ENCODE measurements around the gene NCOA1.
A peak's percentile ranks its signal among the peaks of the same experiment; 100 is the strongest.
"Not testable (repeated sequence)": the region's sequence is repeated elsewhere in the genome, so short reads cannot be mapped to it uniquely, and the experiment has no call there.

The NCOA1 gene

GRCh38 chr2:24544456-24545115, 53.5 kb downstream of the NCOA1 start:
- ChIA-PET CTCF (no interaction called here), POLR2A (no interaction called here)
- Histone ChIP-seq H3K9me3 (ENCODE audit: control extremely low read depth in 1 of 5, control insufficient read depth in 4 of 5, insufficient read depth in 2 of 5, low read depth in 1 of 5, low read length in 4 of 5) (peaks cover 0 to 35% (median 9%) of the 10 kb centered on the region in 5 experiments), H3K4me1 (ENCODE audit: control extremely low read depth in 1 of 4, control insufficient read depth in 4 of 4, insufficient read depth in 4 of 4, low read length in 3 of 4) (no peaks in the 10 kb centered on the region), H3K27ac (ENCODE audit: insufficient read depth in 1 of 2, low read depth in 1 of 2, low read length in 2 of 2, poor library complexity in 1 of 2, severe bottlenecking in 2 of 2) (no peak overlapping the region), H3K27me3 (replicated peaks in 2 of 5; ENCODE audit: control insufficient read depth in 4 of 5, insufficient read depth in 5 of 5, low read length in 4 of 5) (no peaks in the 10 kb centered on the region), H3K4me3 (ENCODE audit: control insufficient read depth in 1 of 7, extremely low read depth in 1 of 7, insufficient read depth in 4 of 7, low read depth in 2 of 7, low read length in 6 of 7) (no peak overlapping the region), H3K36me3 (ENCODE audit: control insufficient read depth in 4 of 4, insufficient read depth in 4 of 4, low read length in 3 of 4) (peaks cover 0 to 2% (median 1%) of the 10 kb centered on the region in 4 experiments)
- DNase-seq: no peak
- 100% methylated on average over 1 of the region's 1 CpG for WGBS (ENCODE audit: insufficient coverage)

DNA sequence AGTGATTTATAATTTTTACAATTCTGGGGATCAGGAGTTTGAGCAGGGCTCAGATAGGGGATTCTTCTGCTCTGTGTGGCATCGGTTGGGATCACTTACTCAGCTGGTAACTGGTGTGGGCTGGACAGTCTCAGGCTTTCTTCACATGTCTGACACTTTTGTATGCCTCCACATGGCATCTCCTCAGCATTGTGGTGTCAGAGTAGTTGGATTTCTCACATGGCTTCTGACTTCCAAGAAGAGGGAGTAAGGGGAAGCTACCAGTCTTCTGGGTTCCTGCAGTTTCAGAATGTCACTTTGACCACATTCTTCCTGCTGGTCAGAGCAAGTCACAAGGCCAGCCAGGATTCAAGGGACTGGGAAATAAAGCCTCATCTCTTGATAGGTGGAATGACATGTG, 55.6 kb downstream of the NCOA1 start:
- 100% methylated on average over 1 of the region's 1 CpG for WGBS (ENCODE audit: insufficient coverage)
- no peak for DNase-seq
- CTCF ChIA-PET: interaction anchor here (0.6 kb wide), 1 partner anchor 381 kb away, joined by 3 read pairs; no protein-coding TSS in a partner anchor
- H3K36me3 ChIP-seq (ENCODE audit: control insufficient read depth in 4 of 4, insufficient read depth in 4 of 4, low read length in 3 of 4): peaks cover 0 to 2% (median 1%) of the 10 kb centered on the region in 4 experiments
- no peak overlapping the region for H3K27ac ChIP-seq (ENCODE audit: insufficient read depth in 1 of 2, low read depth in 1 of 2, low read length in 2 of 2, poor library complexity in 1 of 2, severe bottlenecking in 2 of 2)
- H3K9me3 ChIP-seq (ENCODE audit: control extremely low read depth in 1 of 5, control insufficient read depth in 4 of 5, insufficient read depth in 2 of 5, low read depth in 1 of 5, low read length in 4 of 5): peaks cover 0 to 30% (median 9%) of the 10 kb centered on the region in 5 experiments
- no peak overlapping the region for H3K4me3 ChIP-seq (ENCODE audit: control insufficient read depth in 1 of 7, extremely low read depth in 1 of 7, insufficient read depth in 4 of 7, low read depth in 2 of 7, low read length in 6 of 7)
- no peaks in the 10 kb centered on the region for H3K4me1 ChIP-seq (ENCODE audit: control extremely low read depth in 1 of 4, control insufficient read depth in 4 of 4, insufficient read depth in 4 of 4, low read length in 3 of 4)
- no peaks in the 10 kb centered on the region for H3K27me3 ChIP-seq (replicated peaks in 2 of 5; ENCODE audit: control insufficient read depth in 4 of 5, insufficient read depth in 5 of 5, low read length in 4 of 5)
- POLR2A ChIA-PET: no interaction called here

GRCh38 chr2:24548058-24548457, 57.0 kb downstream of the NCOA1 start:
- CTCF ChIA-PET: no interaction called here
- H3K4me3 ChIP-seq (ENCODE audit: control insufficient read depth in 1 of 7, extremely low read depth in 1 of 7, insufficient read depth in 4 of 7, low read depth in 2 of 7, low read length in 6 of 7): no peak overlapping the region
- H3K4me1 ChIP-seq (ENCODE audit: control extremely low read depth in 1 of 4, control insufficient read depth in 4 of 4, insufficient read depth in 4 of 4, low read length in 3 of 4): no peaks in the 10 kb centered on the region
- peaks cover 0 to 26% (median 9%) of the 10 kb centered on the region in 5 experiments for H3K9me3 ChIP-seq (ENCODE audit: control extremely low read depth in 1 of 5, control insufficient read depth in 4 of 5, insufficient read depth in 2 of 5, low read depth in 1 of 5, low read length in 4 of 5)
- no peak overlapping the region for H3K27ac ChIP-seq (ENCODE audit: insufficient read depth in 1 of 2, low read depth in 1 of 2, low read length in 2 of 2, poor library complexity in 1 of 2, severe bottlenecking in 2 of 2)
- DNase-seq: peak in 1 of 3 donors; percentile 11
- POLR2A ChIA-PET: no interaction called here
- 100% methylated on average over 3 of the region's 4 CpGs for WGBS (ENCODE audit: insufficient coverage)
- peaks cover 0 to 2% (median 1%) of the 10 kb centered on the region in 4 experiments for H3K36me3 ChIP-seq (ENCODE audit: control insufficient read depth in 4 of 4, insufficient read depth in 4 of 4, low read length in 3 of 4)
- no peaks in the 10 kb centered on the region for H3K27me3 ChIP-seq (replicated peaks in 2 of 5; ENCODE audit: control insufficient read depth in 4 of 5, insufficient read depth in 5 of 5, low read length in 4 of 5)

DNA sequence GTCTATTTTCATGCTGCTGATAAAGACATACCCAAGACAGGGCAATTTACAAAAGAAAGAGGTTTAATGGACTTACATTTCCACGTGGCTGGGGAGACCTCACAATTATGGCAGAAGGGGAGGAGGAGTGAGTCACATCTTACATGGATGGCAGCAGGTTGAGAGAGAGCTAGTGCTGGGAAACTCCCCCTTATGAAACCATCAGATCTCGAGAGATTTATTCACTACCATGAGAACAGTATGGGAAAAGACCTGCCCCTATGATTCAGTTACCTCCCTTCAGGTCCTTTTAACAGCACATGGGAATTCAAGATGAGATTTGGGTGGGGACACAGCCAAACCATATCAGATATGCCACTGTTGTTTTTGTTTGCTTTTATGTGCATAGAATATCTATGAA, 59.2 kb downstream of the NCOA1 start:
- H3K9me3 ChIP-seq (ENCODE audit: control extremely low read depth in 1 of 5, control insufficient read depth in 4 of 5, insufficient read depth in 2 of 5, low read depth in 1 of 5, low read length in 4 of 5): peaks cover 1 to 17% (median 6%) of the 10 kb centered on the region in 5 experiments
- CTCF ChIA-PET; H3K27ac ChIP-seq (ENCODE audit: insufficient read depth in 1 of 2, low read depth in 1 of 2, low read length in 2 of 2, poor library complexity in 1 of 2, severe bottlenecking in 2 of 2); POLR2A ChIA-PET; H3K27me3 ChIP-seq (replicated peaks in 2 of 5; ENCODE audit: control insufficient read depth in 4 of 5, insufficient read depth in 5 of 5, low read length in 4 of 5); H3K4me1 ChIP-seq (ENCODE audit: control extremely low read depth in 1 of 4, control insufficient read depth in 4 of 4, insufficient read depth in 4 of 4, low read length in 3 of 4); H3K4me3 ChIP-seq (ENCODE audit: control insufficient read depth in 1 of 7, extremely low read depth in 1 of 7, insufficient read depth in 4 of 7, low read depth in 2 of 7, low read length in 6 of 7): not testable (repeated sequence)
- peak in 2 of 3 donors; percentile 16 to 42 for DNase-seq
- H3K36me3 ChIP-seq (ENCODE audit: control insufficient read depth in 4 of 4, insufficient read depth in 4 of 4, low read length in 3 of 4): peaks cover 5 to 11% (median 6%) of the 10 kb centered on the region in 4 experiments
- no CpG with 5 or more reads among the region's 2 CpGs for WGBS (ENCODE audit: insufficient coverage)

- H3K36me3 ChIP-seq (ENCODE audit: control insufficient read depth in 4 of 4, insufficient read depth in 4 of 4, low read length in 3 of 4): peaks cover 5 to 12% (median 6%) of the 10 kb centered on the region in 4 experiments
- ChIA-PET POLR2A (no interaction called here), CTCF (no interaction called here)
- no peaks in the 10 kb centered on the region for H3K4me1 ChIP-seq (ENCODE audit: control extremely low read depth in 1 of 4, control insufficient read depth in 4 of 4, insufficient read depth in 4 of 4, low read length in 3 of 4)
- no peak for DNase-seq
- peaks cover 2 to 18% (median 9%) of the 10 kb centered on the region in 5 experiments for H3K9me3 ChIP-seq (ENCODE audit: control extremely low read depth in 1 of 5, control insufficient read depth in 4 of 5, insufficient read depth in 2 of 5, low read depth in 1 of 5, low read length in 4 of 5)
- 100% methylated on average over 1 of the region's 2 CpGs for WGBS (ENCODE audit: insufficient coverage)
- no peaks in the 10 kb centered on the region for H3K27me3 ChIP-seq (replicated peaks in 2 of 5; ENCODE audit: control insufficient read depth in 4 of 5, insufficient read depth in 5 of 5, low read length in 4 of 5)
- no peak overlapping the region for H3K27ac ChIP-seq (ENCODE audit: insufficient read depth in 1 of 2, low read depth in 1 of 2, low read length in 2 of 2, poor library complexity in 1 of 2, severe bottlenecking in 2 of 2)
- no peak overlapping the region for H3K4me3 ChIP-seq (ENCODE audit: control insufficient read depth in 1 of 7, extremely low read depth in 1 of 7, insufficient read depth in 4 of 7, low read depth in 2 of 7, low read length in 6 of 7)
Measured at GRCh38 chr2:24551016-24551415, 60.0 kb downstream of the NCOA1 start.

DNA sequence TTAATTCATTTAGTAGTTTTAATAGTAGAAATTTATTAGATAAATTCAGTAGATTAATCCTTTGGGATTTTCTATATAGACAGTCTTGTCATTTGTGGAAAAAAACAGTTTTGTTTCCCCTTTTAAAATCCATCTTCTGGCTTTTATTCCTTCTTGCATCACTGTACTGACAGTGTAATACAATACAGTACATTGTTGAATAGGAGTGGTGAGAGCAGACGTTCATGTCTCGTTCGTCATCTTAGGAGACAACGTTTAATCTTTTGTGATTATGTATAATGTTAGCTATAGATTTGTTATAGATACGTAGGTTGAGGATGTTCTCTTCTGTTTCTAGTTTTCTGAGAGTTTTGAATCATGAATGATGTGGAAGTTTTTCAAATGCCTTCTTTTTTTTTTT, 61.8 kb downstream of the NCOA1 start:
- H3K9me3 ChIP-seq (ENCODE audit: control extremely low read depth in 1 of 5, control insufficient read depth in 4 of 5, insufficient read depth in 2 of 5, low read depth in 1 of 5, low read length in 4 of 5): peaks cover 6 to 23% (median 9%) of the 10 kb centered on the region in 5 experiments
- DNase-seq: no peak
- H3K4me3 ChIP-seq (ENCODE audit: control insufficient read depth in 1 of 7, extremely low read depth in 1 of 7, insufficient read depth in 4 of 7, low read depth in 2 of 7, low read length in 6 of 7): no peak overlapping the region
- no peak overlapping the region for H3K27ac ChIP-seq (ENCODE audit: insufficient read depth in 1 of 2, low read depth in 1 of 2, low read length in 2 of 2, poor library complexity in 1 of 2, severe bottlenecking in 2 of 2)
- ChIA-PET POLR2A (no interaction called here), CTCF (interaction anchor here (1.1 to 1.5 kb wide), 2 partner anchors 8 to 16 kb away, joined by 3 read pairs; no protein-coding TSS in a partner anchor)
- H3K36me3 ChIP-seq (ENCODE audit: control insufficient read depth in 4 of 4, insufficient read depth in 4 of 4, low read length in 3 of 4): peaks cover 5 to 16% (median 7%) of the 10 kb centered on the region in 4 experiments
- no peaks in the 10 kb centered on the region for H3K4me1 ChIP-seq (ENCODE audit: control extremely low read depth in 1 of 4, control insufficient read depth in 4 of 4, insufficient read depth in 4 of 4, low read length in 3 of 4)
- WGBS (ENCODE audit: insufficient coverage): 97% methylated on average over 5 of the region's 5 CpGs
- no peaks in the 10 kb centered on the region for H3K27me3 ChIP-seq (replicated peaks in 2 of 5; ENCODE audit: control insufficient read depth in 4 of 5, insufficient read depth in 5 of 5, low read length in 4 of 5)

DNA sequence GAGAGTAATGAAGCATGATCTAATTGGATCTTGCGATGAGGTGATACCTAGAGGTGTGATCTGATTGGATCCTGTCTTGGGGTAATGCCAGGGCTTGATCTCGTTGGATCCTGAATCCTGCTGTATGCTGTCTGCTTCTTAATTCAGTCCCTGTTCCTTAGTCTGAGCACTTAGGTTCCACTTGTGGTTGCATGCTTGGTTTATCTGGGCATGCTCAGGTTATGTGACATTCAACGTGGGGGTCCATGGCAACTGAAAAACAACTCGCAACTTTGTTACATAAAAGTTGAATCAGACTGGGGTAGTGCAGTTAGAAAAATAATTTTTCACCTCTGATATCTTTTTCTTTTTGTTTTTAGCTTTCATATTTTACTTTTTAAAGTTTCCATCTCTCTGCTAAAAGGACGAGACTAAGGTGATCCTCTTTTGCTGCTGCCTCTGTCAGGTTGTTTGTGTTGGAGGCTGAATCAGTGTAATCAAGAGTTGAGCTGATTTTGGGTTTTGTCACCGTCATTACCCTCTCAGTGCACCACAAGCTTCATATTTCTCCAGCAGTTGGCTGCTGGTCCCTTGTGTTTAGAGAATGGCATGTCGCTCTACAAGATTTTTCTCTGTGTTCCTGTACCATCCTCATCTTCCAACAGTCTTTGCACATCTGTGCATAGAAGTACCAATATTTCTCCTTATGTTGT, 67.9 kb downstream of the NCOA1 start:
- Histone ChIP-seq H3K4me1 (ENCODE audit: control extremely low read depth in 1 of 4, control insufficient read depth in 4 of 4, insufficient read depth in 4 of 4, low read length in 3 of 4) (no peaks in the 10 kb centered on the region), H3K27ac (ENCODE audit: insufficient read depth in 1 of 2, low read depth in 1 of 2, low read length in 2 of 2, poor library complexity in 1 of 2, severe bottlenecking in 2 of 2) (no peak overlapping the region), H3K27me3 (replicated peaks in 2 of 5; ENCODE audit: control insufficient read depth in 4 of 5, insufficient read depth in 5 of 5, low read length in 4 of 5) (no peaks in the 10 kb centered on the region), H3K9me3 (ENCODE audit: control extremely low read depth in 1 of 5, control insufficient read depth in 4 of 5, insufficient read depth in 2 of 5, low read depth in 1 of 5, low read length in 4 of 5) (peaks cover 3 to 15% (median 8%) of the 10 kb centered on the region in 5 experiments), H3K36me3 (ENCODE audit: control insufficient read depth in 4 of 4, insufficient read depth in 4 of 4, low read length in 3 of 4) (peaks cover 5 to 14% (median 7%) of the 10 kb centered on the region in 4 experiments), H3K4me3 (ENCODE audit: control insufficient read depth in 1 of 7, extremely low read depth in 1 of 7, insufficient read depth in 4 of 7, low read depth in 2 of 7, low read length in 6 of 7) (no peak overlapping the region)
- ChIA-PET POLR2A (no interaction called here), CTCF (no interaction called here)
- WGBS (ENCODE audit: insufficient coverage): 94% methylated on average over 4 of the region's 7 CpGs
- peak in 1 of 3 donors; percentile 24 for DNase-seq

Data from common myeloid progenitor, CD34-positive (primary cell).